Fibroblast of lung (primary cell): ENCODE results near the gene ZNF532. TPM values are rescaled to one million over a fixed set of nuclear protein-coding genes. Genes with fewer than 3 reads are reported as not detected.
"Not testable (repeated sequence)": the region's sequence is repeated elsewhere in the genome, so short reads cannot be mapped to it uniquely, and the experiment has no call there.

Source experiments
- DNase-seq, 2 donors: peaks; one replicate each; pipeline versions ENCODE4 v3.0.0 to v3.0.0-alpha.2; 2010; ENCODE audit warnings: low read depth in 2 of 2
- H2AFZ ChIP-seq: 2 replicates; pipeline ENCODE4 v1.5.1; 2012; ENCODE audit warnings: low read length, control low read depth, inconsistent platforms
- H3K27ac ChIP-seq: 2 replicates; pipeline ENCODE4 v1.5.1; 2011; ENCODE audit warnings: low read length, control low read depth; ENCODE audit not compliant: insufficient read depth
- H3K27me3 ChIP-seq: 2 replicates; pipeline ENCODE4 v1.5.1; 2011; ENCODE audit warnings: mild to moderate bottlenecking, low read length; ENCODE audit not compliant: control insufficient read depth, insufficient read depth
- H3K36me3 ChIP-seq: 2 replicates; pipeline ENCODE4 v1.5.1; 2011; ENCODE audit warnings: low read length; ENCODE audit not compliant: control insufficient read depth, insufficient read depth
- H3K4me1 ChIP-seq: 2 replicates; pipeline ENCODE4 v1.5.1; 2011; ENCODE audit warnings: low read length; ENCODE audit not compliant: control insufficient read depth, insufficient read depth; ENCODE audit errors: extremely low read depth
- H3K4me2 ChIP-seq: 2 replicates; pipeline ENCODE4 v1.5.1; 2011; ENCODE audit warnings: low read length, control low read depth; ENCODE audit not compliant: insufficient read depth; ENCODE audit errors: extremely low read depth
- H3K4me3 ChIP-seq, 4 experiments: fragments of 200-600 bp in 1 of 4; sonication (generic) in 1 of 4; replicated peaks in 1 of 4; 2 replicates each; pipeline ENCODE4 v1.5.1; 2011 to 2016; ENCODE audit warnings: low read length in 4 of 4, low read depth in 3 of 4, mild to moderate bottlenecking in 3 of 4, control low read depth in 2 of 4, inconsistent platforms in 1 of 4, mixed read lengths in 1 of 4; ENCODE audit not compliant: insufficient read depth in 1 of 4; ENCODE audit errors: control extremely low read depth in 1 of 4
- H3K79me2 ChIP-seq: 2 replicates; pipeline ENCODE4 v1.5.1; 2012; ENCODE audit warnings: mild to moderate bottlenecking, low read length, inconsistent platforms; ENCODE audit not compliant: control insufficient read depth, insufficient read depth
- H3K9ac ChIP-seq: 2 replicates; pipeline ENCODE4 v1.5.1; 2011; ENCODE audit warnings: mild to moderate bottlenecking, low read length, control low read depth; ENCODE audit not compliant: insufficient read depth
- H3K9me3 ChIP-seq: 2 replicates; pipeline ENCODE4 v1.5.1; 2012; ENCODE audit warnings: low read depth, low read length; ENCODE audit not compliant: control insufficient read depth, insufficient read depth
- H4K20me1 ChIP-seq: 2 replicates; pipeline ENCODE4 v1.5.1; 2011; ENCODE audit warnings: low read length; ENCODE audit not compliant: control insufficient read depth, insufficient read depth; ENCODE audit errors: extremely low read depth
- EZH2 ChIP-seq: IDR thresholded peaks from 2 replicates; pipeline ENCODE4 v1.5.1; 2012; ENCODE audit warnings: low read length, control low read depth, mild to moderate bottlenecking; ENCODE audit errors: missing control alignments
- polyA plus RNA-seq, 2 donors: library from polyadenylated mRNA; depleted of rRNA in 1 of 2; stranded (reverse) in 1 of 2; unstranded in 1 of 2; fragments of >200 nt; gene quantifications; 2 replicates each; pipeline ENCODE4 v1.2.1, GENCODE V29; 2011 to 2012; ENCODE audit warnings: missing spikeins in 1 of 2
- total RNA-seq: library from RNA; depleted of rRNA; stranded (reverse); fragments of >200 nt; gene quantifications from 2 replicates; pipeline ENCODE4 v1.2.1, GENCODE V29; 2014
- TF ChIP-seq, protein P1 (sequence below), 2 donors: IDR thresholded peaks in 1 of 2; conservative IDR thresholded peaks in 1 of 2; 1 replicate in 1 of 2; 2 replicates in 1 of 2; pipeline ENCODE4 v1.5.1; 2011 to 2012; ENCODE audit warnings: low read length in 2 of 2, control low read depth in 1 of 2, inconsistent platforms in 1 of 2, low read depth in 1 of 2, mild to moderate bottlenecking in 1 of 2

Gene ZNF532
- total and polyA plus RNA-seq, 2 donors (not counting 1 experiment from before 2014, with no cell fraction given), result 57.3 to 64.6 TPM

DNA sequence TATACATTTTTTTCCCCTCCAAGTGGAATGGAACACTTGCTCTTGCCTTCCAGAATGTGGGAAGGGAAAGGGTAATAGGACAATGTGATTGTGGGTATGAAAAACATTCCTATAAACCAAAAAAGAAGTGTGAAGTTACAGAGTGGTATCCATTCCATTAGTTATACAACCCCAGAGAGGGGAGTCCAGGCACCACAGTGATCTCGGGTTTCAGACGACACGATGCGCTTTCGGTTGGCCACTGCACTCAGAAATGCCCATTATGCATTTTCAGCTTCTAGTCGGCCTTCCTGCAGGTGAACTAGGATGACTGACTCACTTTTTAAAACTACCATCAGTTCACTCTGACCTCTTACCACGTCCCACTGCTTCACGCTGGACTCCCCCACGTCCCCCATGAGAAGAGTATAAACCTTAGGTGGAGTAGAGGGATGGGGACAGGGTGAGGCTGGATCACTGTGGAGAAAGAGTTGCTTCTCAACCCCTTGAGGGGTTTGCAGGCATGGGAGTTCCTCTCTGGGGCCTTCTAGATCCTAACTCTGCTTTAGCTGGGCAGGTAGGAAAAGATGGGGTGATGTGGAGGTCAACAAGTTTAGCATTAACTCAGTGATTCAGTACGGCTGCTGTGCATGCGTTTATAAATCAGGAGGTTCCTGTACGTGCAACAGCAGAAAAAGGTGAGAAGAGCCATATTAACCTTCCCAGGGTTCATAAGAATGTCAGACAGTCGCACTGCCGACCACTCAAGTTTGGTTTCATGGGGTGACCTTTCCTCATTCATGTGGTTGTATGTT, 50.5 kb downstream of the ZNF532 start:
- peak in 1 of 2 donors; percentile 75 for DNase-seq
- H3K4me2 ChIP-seq, result no peak overlapping the region
- no peaks in the 10 kb centered on the region for H3K9me3 ChIP-seq
- H3K27me3 ChIP-seq, result no peaks in the 10 kb centered on the region
- TF ChIP-seq EZH2, result no peak
- TF ChIP-seq, protein P1, sequence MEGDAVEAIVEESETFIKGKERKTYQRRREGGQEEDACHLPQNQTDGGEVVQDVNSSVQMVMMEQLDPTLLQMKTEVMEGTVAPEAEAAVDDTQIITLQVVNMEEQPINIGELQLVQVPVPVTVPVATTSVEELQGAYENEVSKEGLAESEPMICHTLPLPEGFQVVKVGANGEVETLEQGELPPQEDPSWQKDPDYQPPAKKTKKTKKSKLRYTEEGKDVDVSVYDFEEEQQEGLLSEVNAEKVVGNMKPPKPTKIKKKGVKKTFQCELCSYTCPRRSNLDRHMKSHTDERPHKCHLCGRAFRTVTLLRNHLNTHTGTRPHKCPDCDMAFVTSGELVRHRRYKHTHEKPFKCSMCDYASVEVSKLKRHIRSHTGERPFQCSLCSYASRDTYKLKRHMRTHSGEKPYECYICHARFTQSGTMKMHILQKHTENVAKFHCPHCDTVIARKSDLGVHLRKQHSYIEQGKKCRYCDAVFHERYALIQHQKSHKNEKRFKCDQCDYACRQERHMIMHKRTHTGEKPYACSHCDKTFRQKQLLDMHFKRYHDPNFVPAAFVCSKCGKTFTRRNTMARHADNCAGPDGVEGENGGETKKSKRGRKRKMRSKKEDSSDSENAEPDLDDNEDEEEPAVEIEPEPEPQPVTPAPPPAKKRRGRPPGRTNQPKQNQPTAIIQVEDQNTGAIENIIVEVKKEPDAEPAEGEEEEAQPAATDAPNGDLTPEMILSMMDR (conservative IDR thresholded peaks at IDR 0.05 in 1 of 2, IDR thresholded peaks at IDR 0.05 in 1 of 2; ENCODE audit: low read depth in 1 of 2, low read length in 2 of 2), result no peak
- H3K4me3 ChIP-seq, result no peak overlapping the region
- no peak overlapping the region for H3K9ac ChIP-seq
- peaks cover 19% of the 10 kb centered on the region for H3K4me1 ChIP-seq
- peaks cover 8% of the 10 kb centered on the region for H3K36me3 ChIP-seq
- no peak overlapping the region for H3K27ac ChIP-seq
- no peaks in the 10 kb centered on the region for H4K20me1 ChIP-seq
- H2AFZ ChIP-seq, result no peak overlapping the region
- peaks cover 11% of the 10 kb centered on the region for H3K79me2 ChIP-seq

DNA sequence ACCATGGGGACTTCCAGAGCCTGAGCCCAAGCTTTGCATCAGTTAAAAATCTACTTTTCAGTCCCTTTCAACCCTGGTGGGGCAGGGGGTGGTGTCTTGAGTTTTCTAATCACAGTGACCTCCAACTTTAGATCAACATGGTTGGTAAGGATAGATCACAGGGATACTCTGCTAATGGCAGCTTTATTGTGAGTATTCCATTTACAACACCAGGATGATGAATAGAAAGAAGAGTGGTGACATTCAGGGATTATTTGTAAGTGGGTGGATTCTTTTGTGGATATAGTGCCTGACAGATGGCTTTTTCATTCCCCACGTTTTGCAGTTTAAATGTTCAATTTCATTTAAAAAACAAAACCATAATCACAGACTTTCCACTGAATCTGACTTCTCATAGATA, 51.3 kb downstream of the ZNF532 start:
- Histone ChIP-seq H3K4me1 (peaks cover 17% of the 10 kb centered on the region), H3K9me3 (no peaks in the 10 kb centered on the region), H3K27me3 (no peaks in the 10 kb centered on the region), H3K4me2 (no peak overlapping the region), H3K9ac (no peak overlapping the region), H3K36me3 (peaks cover 8% of the 10 kb centered on the region), H2AFZ (no peak overlapping the region), H3K27ac (no peak overlapping the region), H3K4me3 (no peak overlapping the region), H4K20me1 (no peaks in the 10 kb centered on the region), H3K79me2 (peaks cover 10% of the 10 kb centered on the region)
- DNase-seq, result no peak
- TF ChIP-seq EZH2, result no peak

DNA sequence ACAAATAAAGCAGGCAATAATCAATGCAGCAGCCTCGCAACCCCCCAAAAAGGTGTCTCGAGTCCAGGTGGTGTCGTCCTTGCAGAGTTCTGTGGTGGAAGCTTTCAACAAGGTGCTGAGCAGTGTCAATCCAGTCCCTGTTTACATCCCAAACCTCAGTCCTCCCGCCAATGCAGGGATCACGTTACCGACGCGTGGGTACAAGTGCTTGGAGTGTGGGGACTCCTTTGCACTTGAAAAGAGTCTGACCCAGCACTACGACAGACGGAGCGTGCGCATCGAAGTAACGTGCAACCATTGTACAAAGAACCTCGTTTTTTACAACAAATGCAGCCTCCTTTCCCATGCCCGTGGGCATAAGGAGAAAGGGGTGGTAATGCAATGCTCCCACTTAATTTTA, 55.3 kb downstream of the ZNF532 start:
- H3K79me2 ChIP-seq, H3K9me3 ChIP-seq, H3K4me3 ChIP-seq, H3K9ac ChIP-seq, H3K4me1 ChIP-seq, H4K20me1 ChIP-seq, DNase-seq, H2AFZ ChIP-seq, H3K27me3 ChIP-seq, H3K27ac ChIP-seq, H3K4me2 ChIP-seq: not testable (repeated sequence)
- H3K36me3 ChIP-seq, result peaks cover 10% of the 10 kb centered on the region

DNA sequence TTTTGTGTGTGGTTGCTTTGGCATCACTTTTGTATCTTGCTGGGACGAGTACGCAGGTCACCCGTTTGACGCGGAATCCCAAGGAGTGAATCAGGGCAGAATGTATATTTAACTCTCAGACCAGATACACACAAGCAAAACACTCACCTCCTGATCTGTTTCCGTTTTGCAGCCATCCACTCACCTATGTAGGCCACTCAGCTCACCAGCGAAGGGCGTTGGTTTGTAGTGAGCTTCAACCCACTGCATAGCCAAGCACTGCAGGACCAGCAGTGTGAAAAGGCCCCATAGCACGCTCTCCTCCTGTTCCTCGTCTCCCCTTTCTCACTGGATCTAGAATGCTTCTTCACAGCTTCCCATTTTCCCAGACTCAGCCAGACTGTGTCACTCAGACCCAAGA, 58.3 kb downstream of the ZNF532 start:
- H3K4me3 ChIP-seq, result no peak overlapping the region
- no peaks in the 10 kb centered on the region for H3K4me1 ChIP-seq
- DNase-seq, result no peak
- no peak overlapping the region for H3K9ac ChIP-seq
- no peak overlapping the region for H3K4me2 ChIP-seq
- H3K27me3 ChIP-seq, result no peaks in the 10 kb centered on the region
- no peaks in the 10 kb centered on the region for H4K20me1 ChIP-seq
- H3K36me3 ChIP-seq, result peaks cover 8% of the 10 kb centered on the region
- H2AFZ ChIP-seq, result no peak overlapping the region
- H3K27ac ChIP-seq, result no peak overlapping the region
- TF ChIP-seq, protein P1 (conservative IDR thresholded peaks at IDR 0.05 in 1 of 2, IDR thresholded peaks at IDR 0.05 in 1 of 2; ENCODE audit: low read depth in 1 of 2, low read length in 2 of 2), result no peak
- TF ChIP-seq EZH2, result no peak
- no peaks in the 10 kb centered on the region for H3K9me3 ChIP-seq
- peaks cover 7% of the 10 kb centered on the region for H3K79me2 ChIP-seq
